Measurements from ENCODE around the gene PFAS. TPM values are rescaled to one million over a fixed set of nuclear protein-coding genes. Genes with fewer than 3 reads are reported as not detected.

Gene PFAS
- total RNA-seq = 25.3 TPM
- long read RNA-seq, partial matches to known transcripts = 24 of 29 reads
- long read RNA-seq, other reads (novel, unspliced or antisense) = 5 of 29 reads

- peak within 1 kb of the TSS; percentile 97 for H3K27ac ChIP-seq
- DNase-seq (peak; percentile 98), ATAC-seq (peak; percentile 86 to 89)
- peaks cover 24% of the 10 kb centered on the region for H3K4me1 ChIP-seq
- no peaks in the 10 kb centered on the region for H3K9me3 ChIP-seq
- TF ChIP-seq CTCF (IDR thresholded peaks at IDR 0.05) = no peak
- H3K36me3 ChIP-seq = peaks cover 11% of the 10 kb centered on the region
- intact Hi-C loops (cut with DNase I) = no loop called here
- H3K4me3 ChIP-seq = peak within 1 kb of the TSS; percentile 77
- H3K27me3 ChIP-seq (ENCODE audit: low read depth) = no peaks in the 10 kb centered on the region
These were observed at the start of gene PFAS for GRCh38 chr17:8248751-8249607. Gene PFAS (plus strand): TSS chr17:8249289. CDS start chr17:8253938, 4,649 bp downstream.

GRCh38 chr17:8204761-8205555 lies 44.1 kb upstream of the PFAS start:
- DNase-seq (no peak), ATAC-seq (no peak)
- Histone ChIP-seq H3K4me3 (no peak overlapping the region), H3K27ac (no peak overlapping the region), H3K27me3 (ENCODE audit: low read depth) (no peaks in the 10 kb centered on the region), H3K9me3 (no peaks in the 10 kb centered on the region), H3K36me3 (no peaks in the 10 kb centered on the region), H3K4me1 (peaks cover 2% of the 10 kb centered on the region)
- intact Hi-C loops (cut with DNase I) = no loop called here
- no peak for TF ChIP-seq CTCF (IDR thresholded peaks at IDR 0.05)

GRCh38 chr17:8206536-8206935 lies 42.6 kb upstream of the PFAS start:
- Histone ChIP-seq H3K4me3 (no peak overlapping the region), H3K36me3 (no peaks in the 10 kb centered on the region), H3K27me3 (ENCODE audit: low read depth) (no peaks in the 10 kb centered on the region), H3K9me3 (no peaks in the 10 kb centered on the region), H3K27ac (no peak overlapping the region), H3K4me1 (peaks cover 15% of the 10 kb centered on the region)
- intact Hi-C loops (cut with DNase I) = no loop called here
- TF ChIP-seq CTCF (IDR thresholded peaks at IDR 0.05) = no peak
- no peak for ATAC-seq
- no peak for DNase-seq

- H3K9me3 ChIP-seq = no peaks in the 10 kb centered on the region
- TF ChIP-seq CTCF (IDR thresholded peaks at IDR 0.05) = no peak
- intact Hi-C loops (cut with DNase I) = no loop called here
- H3K27ac ChIP-seq = peak within 1 kb of the TSS; percentile 84
- peak; percentile 96 to 99 for ATAC-seq
- H3K36me3 ChIP-seq = no peaks in the 10 kb centered on the region
- peak; percentile 94 for DNase-seq
- H3K27me3 ChIP-seq (ENCODE audit: low read depth) = no peaks in the 10 kb centered on the region
- peak within 1 kb of the TSS; percentile 72 for H3K4me3 ChIP-seq
- peaks cover 15% of the 10 kb centered on the region for H3K4me1 ChIP-seq
These were observed 39.0 kb upstream of the PFAS start, which contains the start of gene AURKB for GRCh38 chr17:8209907-8210760. Gene AURKB (minus strand): TSS chr17:8210575. CDS start chr17:8210224, 351 bp downstream.
